ENCODE data around the gene COA4.
A peak's percentile ranks its signal among the peaks of the same experiment; 100 is the strongest.
"Not testable (repeated sequence)": the region's sequence is repeated elsewhere in the genome, so short reads cannot be mapped to it uniquely, and the experiment has no call there.

Gene COA4

DNA sequence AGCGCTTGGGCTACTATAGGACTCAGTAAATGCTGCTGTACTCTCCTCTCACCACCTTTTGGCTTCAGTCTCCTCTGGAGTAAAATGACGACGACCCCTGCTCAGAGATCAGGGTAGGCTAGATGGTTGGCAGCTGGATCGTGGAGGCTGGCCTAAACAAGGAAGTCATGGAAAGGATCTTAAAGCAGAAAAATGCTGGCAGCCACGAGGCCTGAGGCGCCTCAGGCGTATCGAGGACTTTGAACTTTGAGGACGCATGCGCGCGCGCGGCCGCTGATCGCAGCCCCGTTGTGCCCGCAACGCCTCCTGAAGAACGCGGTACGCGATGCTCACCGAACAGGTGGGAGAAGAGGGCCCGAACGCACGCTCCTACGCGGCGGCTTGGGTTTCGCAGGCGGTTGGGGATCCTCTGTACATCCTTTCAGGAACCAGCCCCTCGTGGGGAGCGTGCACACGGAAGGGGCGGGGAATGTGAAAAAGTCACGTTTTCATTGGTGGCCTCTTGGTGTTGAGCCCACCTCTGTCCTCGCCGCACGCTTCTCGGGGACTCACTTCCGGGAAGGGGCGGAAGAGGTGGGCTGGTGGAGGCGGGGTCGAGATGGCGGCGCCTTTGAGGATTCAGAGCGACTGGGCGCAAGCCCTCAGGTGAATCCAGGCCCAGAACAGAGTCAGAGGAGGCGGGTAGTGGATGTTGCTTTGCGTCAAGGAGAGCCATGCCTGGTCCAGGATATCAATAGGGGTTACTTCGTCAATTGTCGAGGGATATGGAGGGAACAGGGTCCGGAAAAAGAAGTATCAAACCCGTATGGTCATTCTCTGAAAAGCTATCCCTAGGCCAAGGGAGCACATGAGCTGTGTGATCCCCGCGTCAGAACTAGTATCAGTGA, at the start of gene COA4, which contains the start of gene PAAF1:
Gene COA4, minus strand, starts transcription at position 423 of the 887 bp plus-strand sequence. CDS start 3,468 bp downstream, outside the sequence.
Gene PAAF1, plus strand, starts transcription at position 576 of the 887 bp plus-strand sequence. Its CDS starts 23 bp downstream, at position 599.
- DNase-seq, result peak; percentile 99

DNA sequence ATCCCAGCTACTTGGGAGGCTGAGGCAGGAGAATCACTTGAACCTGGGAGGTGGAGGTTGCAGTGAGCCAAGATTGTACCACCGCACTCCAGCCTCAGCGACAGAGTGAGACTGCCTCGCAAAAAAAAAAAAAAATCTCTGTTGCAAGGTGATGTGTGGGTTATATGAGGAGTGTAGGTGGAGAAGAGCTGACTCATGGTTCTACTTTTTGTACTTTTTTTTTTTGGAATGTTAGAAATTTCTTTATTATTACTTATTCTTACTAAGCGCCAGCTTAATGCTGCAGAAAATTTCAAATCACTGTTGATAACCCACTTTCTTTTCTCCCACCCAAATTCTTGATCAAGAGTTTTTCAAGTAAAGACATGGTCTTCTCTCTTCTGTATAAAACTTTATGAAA, 44.5 kb upstream of the COA4 start:
- no peak for DNase-seq

DNA sequence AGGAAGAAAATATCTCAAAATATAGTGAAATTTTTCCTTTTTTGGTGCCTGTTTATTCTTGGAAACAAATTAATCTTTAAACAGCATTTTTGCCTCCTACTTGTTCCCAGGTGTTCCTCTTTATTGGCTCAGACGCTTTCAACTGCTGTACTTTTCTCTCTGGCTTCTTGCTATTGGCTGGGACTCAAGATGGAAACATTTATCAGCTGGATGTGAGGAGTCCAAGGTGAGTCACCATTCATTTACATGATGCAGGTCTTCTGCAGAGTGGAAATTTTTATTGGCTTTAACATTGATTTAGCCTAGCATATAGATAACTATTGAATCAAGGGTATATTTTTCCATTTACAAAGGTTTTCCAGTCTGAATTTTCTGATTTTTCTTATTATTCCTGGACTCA, 39.8 kb upstream of the COA4 start:
- no peak for DNase-seq

DNA sequence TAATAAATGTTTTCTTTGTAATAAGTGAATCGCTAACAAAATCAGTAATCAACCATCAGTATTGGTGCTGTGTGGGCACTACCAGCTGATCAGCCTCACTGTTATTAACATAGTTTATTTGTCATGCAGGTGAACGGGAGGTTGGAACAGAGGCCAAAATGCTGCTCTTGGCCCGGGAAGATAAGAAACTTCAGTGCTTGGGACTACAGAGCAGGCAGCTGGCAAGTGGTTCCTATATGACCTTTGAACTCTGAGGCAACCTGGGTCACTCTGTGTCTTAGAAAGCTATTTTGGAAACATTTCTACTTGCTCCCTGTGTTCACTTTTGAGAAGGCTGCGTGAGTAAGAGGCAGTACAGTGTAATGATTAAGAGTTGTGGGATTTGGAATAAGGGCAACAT, 37.6 kb upstream of the COA4 start:
- DNase-seq, result no peak

DNA sequence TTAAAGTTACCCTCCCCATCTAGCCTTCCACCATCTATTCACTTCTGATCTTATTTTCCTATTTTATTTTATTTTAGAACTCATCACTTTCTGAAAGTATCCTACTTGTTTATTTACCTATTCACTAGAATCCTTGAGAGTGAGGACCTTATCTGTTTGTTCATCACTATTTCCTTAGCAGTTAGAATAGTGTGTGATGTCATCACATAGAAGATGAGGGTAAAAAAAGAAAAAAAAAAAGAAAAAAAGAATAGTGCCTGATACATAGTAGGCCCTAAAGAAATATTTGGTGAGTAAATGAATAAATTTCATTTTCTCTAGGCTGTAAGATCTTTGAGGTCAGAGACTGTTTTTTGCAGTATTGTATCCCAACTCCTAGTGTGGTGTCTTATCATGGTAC, 36.8 kb upstream of the COA4 start:
- no peak for DNase-seq

DNA sequence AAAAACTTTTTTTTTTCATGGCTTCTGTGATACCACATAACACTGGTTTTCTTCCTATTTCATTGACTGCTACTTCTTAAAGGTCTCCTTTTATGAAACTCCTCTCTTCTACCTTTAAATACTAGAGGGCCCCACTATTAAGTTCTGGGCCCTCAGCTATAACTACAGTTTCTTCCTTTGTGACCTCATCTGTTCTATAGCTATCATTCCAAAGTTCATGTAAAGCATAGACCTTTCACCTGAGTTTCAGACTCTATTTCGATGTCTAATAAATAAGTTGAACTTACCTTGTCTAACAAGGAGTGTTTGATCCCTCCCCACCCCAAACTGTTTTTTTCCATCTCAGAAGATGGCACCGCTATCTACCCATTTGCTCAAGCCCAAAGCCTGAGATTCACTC, 35.4 kb upstream of the COA4 start:
- no peak for DNase-seq

DNA sequence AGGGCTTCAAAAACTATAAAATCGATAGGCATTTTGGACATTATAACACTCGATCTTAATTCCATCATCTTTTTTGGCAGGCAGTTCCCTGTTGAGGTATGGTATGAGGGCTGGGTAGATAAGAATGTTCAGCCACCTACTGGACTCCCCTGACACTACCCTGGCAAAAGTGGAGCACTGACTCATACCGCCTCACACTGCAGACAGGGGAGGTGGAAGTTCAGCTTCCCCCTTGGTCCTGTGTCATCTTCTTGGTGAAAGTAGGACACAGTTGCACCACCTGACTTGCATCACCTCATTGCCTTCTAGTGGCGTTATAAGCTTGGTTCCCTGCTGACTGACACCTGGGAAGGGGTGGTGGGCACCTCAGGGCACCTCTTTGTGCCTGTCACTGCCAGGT, 30.5 kb upstream of the COA4 start:
- no peak for DNase-seq

DNA sequence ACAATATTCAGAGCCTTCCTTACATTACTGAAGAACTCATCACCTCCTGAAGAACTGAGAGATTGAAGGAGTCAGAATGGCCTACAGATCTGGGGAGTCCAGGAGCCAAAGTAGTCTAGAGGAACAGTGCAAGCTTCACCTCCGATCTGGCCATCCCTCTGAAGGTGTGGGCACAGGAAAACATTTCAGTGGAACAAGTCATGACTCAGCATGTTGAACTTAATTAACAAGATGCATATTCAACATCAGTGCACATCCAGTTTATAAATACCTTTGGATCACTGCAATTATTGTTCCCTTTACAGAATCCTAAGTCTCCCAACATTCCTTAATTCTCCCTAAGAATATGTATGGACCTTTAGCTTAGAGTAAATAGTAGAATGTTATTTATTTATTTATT, 25.7 kb upstream of the COA4 start:
- DNase-seq, result no peak

DNA sequence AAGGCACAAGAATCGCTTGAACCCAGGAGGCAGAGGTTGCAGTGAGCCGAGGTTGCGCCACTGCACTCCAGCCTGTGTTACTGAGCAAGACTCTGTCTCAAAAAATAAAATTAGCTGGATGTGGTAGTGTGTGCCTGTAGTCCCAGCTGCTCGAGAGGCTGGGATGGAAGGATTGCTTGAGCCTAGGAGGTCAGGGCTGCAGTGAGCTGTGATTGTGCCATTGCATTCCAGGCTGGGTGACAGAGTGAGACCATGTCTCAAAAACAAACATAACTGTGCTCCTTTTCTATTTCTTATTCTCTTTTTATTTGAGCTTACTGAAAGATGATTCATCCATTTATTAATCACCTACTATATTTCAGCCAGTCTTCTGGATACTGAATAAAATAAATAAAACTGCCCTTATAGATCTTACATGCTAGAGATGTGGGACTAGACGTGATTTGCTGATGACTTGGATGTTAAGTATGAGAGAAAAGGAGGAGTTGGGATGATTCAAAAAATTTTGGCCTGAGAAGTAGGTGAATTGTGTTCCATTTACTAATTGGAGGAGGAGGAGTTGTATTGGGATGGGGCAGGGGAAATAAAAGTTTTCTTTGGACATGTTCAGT, 18.2 kb upstream of the COA4 start:
- DNase-seq, result no peak

DNA sequence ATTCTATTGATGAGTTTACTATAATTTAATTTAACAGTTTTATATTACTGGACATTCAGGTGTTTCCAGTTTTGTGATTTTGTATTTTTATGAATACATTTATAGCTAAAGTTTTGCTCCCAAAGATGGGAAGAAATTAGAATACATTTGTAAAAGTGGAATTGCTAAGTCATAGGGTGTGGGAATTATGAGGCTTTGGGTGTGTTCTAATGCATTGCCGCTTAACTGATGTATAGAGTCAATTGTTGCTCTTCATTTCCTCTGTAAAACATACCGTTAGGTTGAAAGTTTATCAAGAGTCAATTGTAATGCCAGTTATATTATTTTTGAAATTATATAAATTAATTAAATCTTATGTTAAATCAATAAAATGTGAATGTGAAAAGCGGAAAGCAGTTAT, 16.4 kb upstream of the COA4 start:
- DNase-seq, result no peak

DNA sequence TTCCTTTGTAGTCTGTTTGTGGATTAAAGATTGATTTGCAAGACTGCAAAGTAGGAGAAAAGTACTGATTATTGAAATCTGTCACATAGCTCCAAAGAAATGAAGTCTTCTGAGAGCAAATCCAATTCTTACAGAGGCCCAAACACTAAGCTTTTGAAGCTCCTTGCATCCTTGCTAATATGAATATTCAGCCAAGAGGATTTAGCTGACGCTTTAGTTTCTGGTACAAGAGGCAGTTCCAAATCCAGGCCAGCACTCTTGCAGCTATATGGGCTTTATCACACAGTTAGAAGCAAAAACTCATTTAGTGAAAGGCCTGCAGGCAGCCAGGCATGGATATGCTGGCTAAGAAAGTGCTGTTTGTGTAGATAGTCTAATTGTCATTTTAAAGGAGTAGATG, 12.9 kb upstream of the COA4 start:
- no peak for DNase-seq

DNA sequence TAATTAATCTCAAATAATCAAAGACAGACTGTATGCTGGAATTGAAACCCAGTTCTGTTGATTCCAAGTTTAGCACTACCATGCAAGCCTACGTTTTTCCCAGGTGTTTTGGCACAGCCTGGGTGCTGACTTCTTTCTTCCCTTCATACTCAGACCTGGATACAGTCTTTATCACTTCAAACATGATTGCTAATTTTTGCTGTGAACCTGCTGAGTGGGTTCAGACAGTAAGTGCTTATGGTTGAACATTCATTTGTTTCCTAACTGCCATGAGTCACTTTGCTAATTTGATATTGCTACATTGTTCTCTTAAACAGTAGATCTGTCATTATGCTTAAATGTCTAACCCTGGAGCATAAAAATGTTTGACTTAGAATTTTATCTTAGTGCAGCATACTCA, 12.4 kb upstream of the COA4 start:
- DNase-seq, result no peak

DNA sequence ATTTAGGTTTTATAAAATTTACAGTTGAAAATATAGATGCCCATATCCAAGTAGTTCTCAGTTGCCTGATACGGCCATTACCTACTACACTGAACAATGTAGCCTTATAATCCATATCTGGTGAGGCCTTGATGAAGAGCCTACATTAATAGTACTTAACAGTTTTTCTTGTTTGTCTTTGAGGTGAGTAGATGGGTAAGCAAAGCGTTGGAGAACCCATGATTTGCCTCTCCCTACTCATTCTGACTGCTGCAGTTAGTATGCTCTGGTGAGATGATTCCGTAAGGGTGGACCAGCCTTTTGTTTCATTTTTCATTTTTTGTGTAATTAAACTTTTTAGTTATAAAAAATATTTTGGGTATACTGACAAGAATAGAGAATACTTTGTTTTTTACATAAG, 11.6 kb upstream of the COA4 start:
- no peak for DNase-seq

DNA sequence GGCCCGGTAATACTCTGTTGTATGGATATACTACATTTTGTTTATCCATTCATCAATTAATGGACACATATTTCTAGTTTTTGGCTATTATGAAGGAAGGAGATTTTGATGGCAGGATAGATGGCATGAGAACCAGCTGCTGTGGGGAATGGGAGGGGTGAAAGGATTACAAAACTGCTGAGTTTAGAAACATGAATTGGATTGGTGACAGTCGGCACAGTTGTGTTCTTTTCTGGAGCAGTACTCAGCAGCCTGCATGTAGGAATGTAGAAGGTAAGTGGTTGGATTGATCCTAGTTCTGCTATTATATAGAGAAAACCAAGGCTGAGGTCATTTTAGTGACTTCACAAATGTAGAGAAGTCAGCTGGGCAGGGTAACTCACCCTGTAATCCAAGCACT, 7.2 kb upstream of the COA4 start:
- no peak for DNase-seq

DNA sequence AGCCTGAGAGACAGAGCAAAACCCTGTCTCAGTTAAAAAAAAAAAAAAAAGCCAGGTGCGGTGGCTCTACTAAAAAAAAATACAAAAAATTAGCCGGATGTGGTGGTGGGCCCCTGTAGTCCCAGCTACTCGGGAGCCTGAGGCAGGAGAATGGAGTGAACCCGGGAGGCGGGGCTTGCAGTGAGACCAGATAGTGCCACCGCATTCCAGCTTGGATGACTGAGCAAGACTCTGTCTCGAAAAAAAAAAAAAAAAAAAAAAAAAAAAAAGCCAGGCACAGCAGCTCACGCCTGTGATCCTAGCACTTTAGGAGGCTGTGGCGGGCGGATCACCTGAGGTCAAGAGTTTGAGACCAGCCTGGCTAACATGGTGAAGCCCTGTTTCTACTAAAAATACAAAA, 3.8 kb upstream of the COA4 start:
- not testable (repeated sequence) for DNase-seq

DNA sequence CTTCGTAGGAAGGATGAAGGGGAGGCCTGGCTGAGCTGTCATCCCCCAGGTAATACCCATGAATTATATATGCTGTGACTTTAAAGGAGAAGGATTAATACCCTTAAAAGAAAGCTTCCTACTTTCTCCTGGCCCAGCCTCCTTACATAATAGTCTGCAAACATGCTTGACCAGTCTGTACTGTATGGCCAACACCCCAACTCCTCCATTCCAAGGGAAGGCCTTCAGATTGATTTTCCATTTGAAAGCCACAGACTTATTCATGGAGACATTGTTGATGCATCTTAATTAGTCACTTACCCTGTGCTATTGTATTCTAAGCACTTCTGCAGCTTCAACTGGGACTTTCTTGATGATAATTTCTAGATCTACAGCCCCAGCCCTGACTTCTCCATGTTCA, 2.1 kb upstream of the COA4 start:
- DNase-seq, result no peak

DNA sequence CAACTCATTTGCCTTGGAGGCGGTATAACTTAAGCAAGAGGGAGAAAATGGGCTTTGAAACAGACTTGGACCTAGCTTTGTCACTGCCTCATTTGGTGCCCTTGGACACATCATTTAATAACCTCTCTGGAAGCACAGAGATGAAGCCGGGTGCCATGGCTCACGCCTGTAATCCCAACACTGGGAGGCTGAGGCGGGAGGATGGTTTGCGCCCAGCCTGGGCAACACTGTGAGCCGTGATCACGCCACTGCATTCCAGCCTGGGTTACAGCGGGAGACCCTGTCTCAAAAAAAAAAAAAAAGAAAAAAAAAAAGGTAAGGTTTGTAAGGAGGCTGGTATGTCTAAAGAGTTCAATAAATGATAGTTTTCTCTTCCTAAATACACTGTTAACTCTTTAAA, 806 bp downstream of the COA4 start:
- peak; percentile 11 for DNase-seq

DNA sequence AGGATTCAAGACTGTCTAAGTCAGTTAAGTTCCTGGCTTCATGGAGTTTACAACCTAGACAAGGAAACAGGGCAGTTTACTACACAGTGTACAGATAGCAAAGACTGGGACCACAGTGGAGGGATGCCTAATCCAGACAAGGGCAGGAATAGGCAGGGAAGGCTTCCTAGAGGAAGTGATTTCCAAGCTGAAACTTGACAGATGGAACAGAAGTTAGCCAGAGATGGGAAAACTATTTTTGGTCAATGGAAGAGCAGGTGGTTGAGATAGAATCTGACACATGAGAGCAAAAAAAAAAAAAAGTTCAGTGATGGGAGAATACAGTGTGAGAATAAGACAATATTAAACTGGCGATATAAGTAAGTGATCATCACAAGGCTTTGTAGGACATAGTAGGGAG, 1.3 kb downstream of the COA4 start:
- no peak for DNase-seq

DNA sequence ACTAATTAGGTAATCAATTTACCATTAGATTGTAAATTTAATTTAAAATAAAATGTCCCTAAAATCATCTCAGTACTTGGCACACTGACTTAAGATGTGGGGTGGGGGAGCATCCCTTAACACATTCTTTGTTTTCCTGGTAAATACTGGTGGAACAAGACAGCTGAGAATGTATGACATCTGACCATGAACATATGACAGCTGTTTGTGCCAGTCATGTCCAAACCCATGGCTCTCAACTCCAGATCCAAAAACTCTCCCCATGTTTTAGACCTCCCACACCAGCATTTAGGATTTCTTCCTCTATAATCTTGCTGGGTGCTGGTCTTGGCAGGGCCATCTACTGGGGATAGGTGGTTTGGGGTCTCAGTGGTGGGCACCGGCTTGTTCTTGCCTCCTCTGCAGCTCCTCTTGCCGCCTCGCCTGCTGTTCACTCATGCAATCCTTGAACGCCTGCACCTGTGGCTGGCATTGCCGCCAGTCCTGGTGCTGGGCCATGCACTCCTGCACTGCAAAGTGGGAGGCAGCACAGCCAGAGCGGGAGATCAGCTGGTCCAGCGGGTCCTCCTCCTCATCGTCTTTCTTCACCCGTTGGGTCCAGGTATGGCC, 3.8 kb downstream of the COA4 start:
- no peak for DNase-seq

DNA sequence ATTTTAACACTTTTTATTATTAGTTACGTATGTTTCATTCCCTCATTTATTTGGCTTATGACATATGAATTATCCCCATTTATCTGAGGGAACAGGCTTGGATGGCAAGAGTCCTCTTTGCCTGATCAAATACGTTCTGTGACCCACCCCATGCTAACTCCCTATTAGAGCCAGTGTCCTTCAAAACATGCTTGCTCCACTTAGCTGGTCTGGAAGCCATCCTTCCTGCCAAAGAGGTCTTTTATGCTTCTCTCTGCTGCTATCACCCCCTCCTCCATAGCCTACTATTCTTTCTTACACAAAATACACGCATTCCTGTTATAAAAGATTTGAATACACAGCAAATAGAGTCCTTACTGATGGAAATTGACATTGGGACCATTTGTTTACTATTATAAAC, 6.4 kb downstream of the COA4 start:
- no peak for DNase-seq

DNA sequence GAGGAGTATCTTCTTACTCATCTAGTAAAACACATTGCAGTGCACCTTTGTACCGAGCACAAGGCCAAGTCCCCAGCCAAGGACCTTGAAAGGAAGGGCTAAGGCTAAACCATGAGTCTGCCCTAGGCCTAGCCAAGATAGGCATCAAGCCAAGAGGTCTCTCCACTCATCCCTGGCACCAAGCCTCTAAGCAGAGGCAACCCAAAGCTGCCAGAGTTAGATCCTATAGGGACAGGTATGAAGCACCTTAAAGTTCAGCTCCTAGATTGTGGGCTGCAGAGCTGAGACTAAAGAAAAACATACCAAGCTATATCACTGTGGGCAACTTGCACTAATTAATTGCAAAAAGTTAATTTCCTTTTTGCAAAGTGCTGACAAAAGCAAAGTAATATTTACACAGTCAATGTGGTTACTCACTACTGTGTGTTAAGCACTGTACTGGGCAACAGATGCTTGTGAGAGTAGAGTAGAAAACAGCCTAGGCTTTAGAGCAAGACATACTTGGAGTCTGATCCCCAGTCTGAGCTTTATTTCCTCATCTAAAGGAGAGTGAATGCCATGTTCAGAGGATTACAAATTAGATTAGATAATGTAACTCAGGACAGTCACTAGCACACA, 7.2 kb downstream of the COA4 start:
- no peak for DNase-seq

DNA sequence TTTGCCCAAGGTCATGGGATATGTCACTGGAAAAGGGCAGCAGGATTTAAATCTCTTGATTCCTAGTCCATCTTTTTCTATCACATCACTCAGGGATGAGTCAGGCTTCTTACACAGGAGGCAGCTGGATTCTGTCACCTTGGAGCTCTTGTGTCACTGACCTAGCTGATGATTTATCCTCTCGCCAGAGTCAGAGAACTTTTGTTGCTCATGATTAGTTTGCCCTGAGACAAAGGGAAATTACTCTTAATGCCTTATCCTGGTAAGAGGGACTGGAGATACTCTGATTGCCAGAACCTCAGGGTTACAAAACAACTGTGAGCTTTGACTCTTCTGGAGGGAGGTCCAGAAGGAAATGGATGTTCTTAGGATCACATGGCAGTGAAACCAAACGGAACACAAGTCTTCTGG, 10.1 kb downstream of the COA4 start:
- DNase-seq, result no peak

DNA sequence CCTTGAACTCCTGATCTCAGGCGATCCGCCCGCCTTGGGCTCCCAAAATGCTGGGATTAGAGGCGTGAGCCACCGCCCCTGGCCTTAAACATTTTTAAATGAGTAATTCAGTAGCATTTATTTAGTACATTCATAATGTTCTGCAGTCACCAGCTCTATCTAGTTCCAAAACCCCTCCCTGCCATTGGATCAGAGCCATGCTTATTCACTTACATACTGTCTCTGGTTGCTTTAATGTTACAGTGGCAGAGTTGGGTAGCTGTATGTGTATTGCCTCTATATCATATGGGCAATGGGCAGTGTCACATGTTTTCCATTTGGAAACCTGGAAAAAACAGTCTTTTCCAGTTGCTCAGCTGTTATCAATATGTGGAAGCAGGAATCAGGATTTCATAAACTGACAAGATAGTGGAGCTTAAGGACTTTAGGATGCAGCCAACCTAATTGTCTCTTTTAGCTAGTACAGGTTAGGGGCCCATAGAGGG, 10.5 kb downstream of the COA4 start:
- DNase-seq, result no peak

DNA sequence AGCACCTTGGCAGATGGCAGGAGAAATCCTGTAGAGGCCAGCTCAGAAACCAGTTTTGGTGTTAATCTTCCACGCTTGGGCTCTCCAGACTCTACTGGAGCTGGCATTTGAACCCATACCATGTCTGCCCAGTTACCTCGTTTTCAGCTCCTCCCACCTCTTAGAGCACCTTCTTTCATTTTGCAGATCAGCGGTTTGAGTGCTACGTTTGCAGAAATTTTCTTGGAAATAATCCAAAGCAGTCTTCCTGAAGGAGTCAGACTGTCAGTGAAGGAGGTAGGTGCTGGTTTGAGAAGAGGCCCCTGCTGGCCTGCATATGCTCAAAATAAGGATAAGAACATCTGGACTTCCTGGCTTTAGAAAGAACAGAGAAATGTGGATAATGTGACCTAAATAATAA, 13.7 kb downstream of the COA4 start:
- no peak for DNase-seq

Data from NCI-H1105 (cell line).